CD14-positive monocyte (primary cell): Measurements from ENCODE around the gene RNASE1. TPM values are rescaled to one million over a fixed set of nuclear protein-coding genes. Genes with fewer than 3 reads are reported as not detected.
A peak's percentile ranks its signal among the peaks of the same experiment; 100 is the strongest.

Source experiments
- DNase-seq, 3 donors: peaks; one replicate each; pipeline ENCODE4 v3.0.0-alpha.2; 2011 to 2022
- H2AFZ ChIP-seq: 2 replicates; pipeline ENCODE4 v1.6.0; 2012; ENCODE audit warnings: mild to moderate bottlenecking, low read depth, low read length, inconsistent platforms; ENCODE audit not compliant: insufficient read depth, poor library complexity, severe bottlenecking
- H3K27ac ChIP-seq, 2 donors: 1 replicate in 1 of 2; 2 replicates in 1 of 2; pipeline ENCODE4 v1.5.1; 2012 to 2013; ENCODE audit warnings: low read length in 2 of 2, control low read depth in 1 of 2, inconsistent platforms in 1 of 2, low read depth in 1 of 2, mild to moderate bottlenecking in 1 of 2
- H3K27me3 ChIP-seq, 2 donors: one replicate each; pipeline versions ENCODE4 v1.6.0 to v1.6.1; 2011 to 2013; ENCODE audit warnings: low read length in 2 of 2; ENCODE audit not compliant: control insufficient read depth in 2 of 2, insufficient read depth in 2 of 2
- H3K36me3 ChIP-seq, 2 donors: replicated peaks in 1 of 2; 1 replicate in 1 of 2; 2 replicates in 1 of 2; pipeline versions ENCODE4 v1.5.1 to v1.6.1; 2012 to 2013; ENCODE audit warnings: low read length in 2 of 2, control low read depth in 1 of 2, inconsistent platforms in 1 of 2, mild to moderate bottlenecking in 1 of 2; ENCODE audit not compliant: insufficient read depth in 2 of 2, control insufficient read depth in 1 of 2
- H3K4me1 ChIP-seq, 2 donors: 1 replicate in 1 of 2; 2 replicates in 1 of 2; pipeline versions ENCODE4 v1.5.1 to v1.6.1; 2012 to 2013; ENCODE audit warnings: low read length in 2 of 2, control low read depth in 1 of 2, inconsistent platforms in 1 of 2, mild to moderate bottlenecking in 1 of 2, moderate library complexity in 1 of 2; ENCODE audit not compliant: insufficient read depth in 2 of 2, control insufficient read depth in 1 of 2
- H3K4me2 ChIP-seq: replicated peaks from 2 replicates; pipeline ENCODE3; 2012; ENCODE audit warnings: low read length, moderate library complexity, mild to moderate bottlenecking; ENCODE audit not compliant: poor library complexity, severe bottlenecking; ENCODE audit errors: extremely low read depth
- H3K4me3 ChIP-seq, 3 experiments: fragments of 200-600 bp in 1 of 3; sonication (generic) in 1 of 3; replicated peaks in 1 of 3; 1 replicate in 2 of 3; 2 replicates in 1 of 3; pipeline ENCODE4 v1.5.1; 2011 to 2013; ENCODE audit warnings: low read length in 3 of 3, mild to moderate bottlenecking in 3 of 3, control low read depth in 2 of 3, low read depth in 2 of 3, inconsistent platforms in 1 of 3, moderate library complexity in 1 of 3
- H3K79me2 ChIP-seq: 2 replicates; pipeline ENCODE4 v1.6.0; 2012; ENCODE audit warnings: mild to moderate bottlenecking, control low read depth, inconsistent platforms, low read length, moderate library complexity; ENCODE audit not compliant: insufficient read depth
- H3K9ac ChIP-seq: 2 replicates; pipeline ENCODE4 v1.6.0; 2017; ENCODE audit warnings: low read length, mild to moderate bottlenecking; ENCODE audit not compliant: insufficient read depth, poor library complexity, severe bottlenecking
- H3K9me3 ChIP-seq, 2 donors: replicated peaks in 1 of 2; 1 replicate in 1 of 2; 2 replicates in 1 of 2; pipeline versions ENCODE4 v1.5.1 to v1.6.1; 2012 to 2013; ENCODE audit warnings: low read length in 2 of 2, control low read depth in 1 of 2; ENCODE audit not compliant: control insufficient read depth in 1 of 2, insufficient read depth in 1 of 2
- H4K20me1 ChIP-seq: 2 replicates; pipeline ENCODE4 v1.6.0; 2012; ENCODE audit warnings: mild to moderate bottlenecking, low read length, control low read depth, moderate library complexity; ENCODE audit not compliant: insufficient read depth
- H3K27ac Mint-ChIP-seq, 7 donors: one replicate each; pipeline ENCODE4 v1.8.0; 2020; ENCODE audit warnings: mild to moderate bottlenecking in 7 of 7, mixed read lengths in 7 of 7, moderate library complexity in 6 of 7, inconsistent platforms in 2 of 7
- H3K27me3 Mint-ChIP-seq, 3 donors: one replicate each; pipeline ENCODE4 v1.8.0; 2021 to 2022; ENCODE audit warnings: low read depth in 3 of 3, mild to moderate bottlenecking in 3 of 3, mixed read lengths in 3 of 3, moderate library complexity in 3 of 3, inconsistent platforms in 1 of 3
- H3K36me3 Mint-ChIP-seq, 2 donors: one replicate each; pipeline ENCODE4 v1.8.0; 2020; ENCODE audit warnings: mixed read lengths in 2 of 2, inconsistent platforms in 1 of 2, mild to moderate bottlenecking in 1 of 2
- H3K4me1 Mint-ChIP-seq: one replicate; pipeline ENCODE4 v1.8.0; 2020; ENCODE audit warnings: mild to moderate bottlenecking, mixed read lengths
- H3K4me3 Mint-ChIP-seq, 2 donors: one replicate each; pipeline ENCODE4 v1.8.0; 2020; ENCODE audit warnings: mild to moderate bottlenecking in 2 of 2, mixed read lengths in 2 of 2, moderate library complexity in 1 of 2
- H3K9me3 Mint-ChIP-seq, 7 donors: one replicate each; pipeline ENCODE4 v1.8.0; 2020 to 2022; ENCODE audit warnings: mixed read lengths in 7 of 7, mild to moderate bottlenecking in 6 of 7, moderate library complexity in 6 of 7, inconsistent platforms in 2 of 7
- WGBS: methylation state at CpG from one replicate; pipeline ENCODE4 v1.1.5; 2013; ENCODE audit warnings: missing lambda C conversion rate; ENCODE audit not compliant: insufficient coverage; 5-methylcytosine and 5-hydroxymethylcytosine counted together
- intact Hi-C, 2 donors: fragments of 100-400 bp; cut with micrococcal nuclease; formaldehyde crosslinking; loops; one replicate each; pipeline versions ENCODE4 v1.15.0 to v1.15.1; 2023
- polyA plus RNA-seq, 3 donors: library from polyadenylated mRNA; depleted of rRNA in 1 of 3; unstranded in 2 of 3; stranded (reverse) in 1 of 3; fragments of 300-500 nt in 2 of 3; fragments of >200 nt in 1 of 3; fragmentation: Illumina TruSeq in 2 of 3; gene quantifications; 1 replicate in 2 of 3; 2 replicates in 1 of 3; pipeline ENCODE4 v1.2.3, GENCODE V29; 2012 to 2021
- TF ChIP-seq, protein P1 (sequence below): fragments of 200-600 bp; IDR thresholded peaks from one replicate; pipeline ENCODE4 v1.8.0; 2022; ENCODE audit warnings: antibody characterized with exemption, mild to moderate bottlenecking

RNASE1 gene
- polyA plus RNA-seq, 3 donors = 2.1 to 191 (median 11.3) TPM

DNA sequence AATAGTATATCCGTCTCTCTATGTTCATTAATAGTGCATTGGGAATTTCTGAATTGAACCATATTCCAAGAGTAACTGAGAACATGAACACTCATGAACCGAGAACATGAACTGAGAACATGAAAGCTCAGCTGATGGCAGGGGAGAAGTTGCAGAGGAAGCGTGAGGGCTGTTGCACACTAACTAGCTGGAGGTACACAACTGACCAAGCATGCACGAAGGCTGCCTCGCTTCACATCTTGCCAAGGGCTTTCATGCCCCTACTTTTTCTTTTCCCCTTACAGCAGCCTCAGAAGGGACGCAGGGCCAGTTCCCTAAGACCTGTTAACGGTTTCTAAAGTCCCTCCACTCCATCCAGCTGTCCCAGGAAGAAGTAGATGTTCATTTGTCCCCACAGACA, 4.3 kb downstream of the RNASE1 start:
- peak overlapping the region; percentile 12 for H3K4me2 ChIP-seq
- peak in 2 of 3 donors; percentile 41 to 50 for DNase-seq
- peak overlapping the region; percentile 69 to 92 (median 85) for H3K27ac Mint-ChIP-seq
- 18% methylated on average over 3 of the region's 7 CpGs for WGBS
- H3K79me2 ChIP-seq = no peaks in the 10 kb centered on the region
- H3K9ac ChIP-seq = peak overlapping the region; percentile 24
- no peaks in the 10 kb centered on the region for H3K36me3 ChIP-seq
- H2AFZ ChIP-seq = peak overlapping the region; percentile 66
- intact Hi-C loops = no loop called here
- no peaks in the 10 kb centered on the region for H3K27me3 ChIP-seq
- H3K9me3 Mint-ChIP-seq = no peaks in the 10 kb centered on the region
- H4K20me1 ChIP-seq = no peaks in the 10 kb centered on the region
- H3K4me1 Mint-ChIP-seq = peaks cover 81% of the 10 kb centered on the region
- H3K4me3 Mint-ChIP-seq = peak overlapping the region in 1 of 2 donors; percentile 32
- TF ChIP-seq, protein P1, sequence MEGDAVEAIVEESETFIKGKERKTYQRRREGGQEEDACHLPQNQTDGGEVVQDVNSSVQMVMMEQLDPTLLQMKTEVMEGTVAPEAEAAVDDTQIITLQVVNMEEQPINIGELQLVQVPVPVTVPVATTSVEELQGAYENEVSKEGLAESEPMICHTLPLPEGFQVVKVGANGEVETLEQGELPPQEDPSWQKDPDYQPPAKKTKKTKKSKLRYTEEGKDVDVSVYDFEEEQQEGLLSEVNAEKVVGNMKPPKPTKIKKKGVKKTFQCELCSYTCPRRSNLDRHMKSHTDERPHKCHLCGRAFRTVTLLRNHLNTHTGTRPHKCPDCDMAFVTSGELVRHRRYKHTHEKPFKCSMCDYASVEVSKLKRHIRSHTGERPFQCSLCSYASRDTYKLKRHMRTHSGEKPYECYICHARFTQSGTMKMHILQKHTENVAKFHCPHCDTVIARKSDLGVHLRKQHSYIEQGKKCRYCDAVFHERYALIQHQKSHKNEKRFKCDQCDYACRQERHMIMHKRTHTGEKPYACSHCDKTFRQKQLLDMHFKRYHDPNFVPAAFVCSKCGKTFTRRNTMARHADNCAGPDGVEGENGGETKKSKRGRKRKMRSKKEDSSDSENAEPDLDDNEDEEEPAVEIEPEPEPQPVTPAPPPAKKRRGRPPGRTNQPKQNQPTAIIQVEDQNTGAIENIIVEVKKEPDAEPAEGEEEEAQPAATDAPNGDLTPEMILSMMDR = no peak
- peaks cover 0 to 3% (median 3%) of the 10 kb centered on the region in 3 donors for H3K27me3 Mint-ChIP-seq
- peak overlapping the region; percentile 47 to 91 for H3K27ac ChIP-seq
- H3K4me3 ChIP-seq = no peak overlapping the region
- H3K36me3 Mint-ChIP-seq = no peaks in the 10 kb centered on the region
- peaks cover 77 to 97% of the 10 kb centered on the region in 2 donors for H3K4me1 ChIP-seq
- H3K9me3 ChIP-seq = no peaks in the 10 kb centered on the region

DNA sequence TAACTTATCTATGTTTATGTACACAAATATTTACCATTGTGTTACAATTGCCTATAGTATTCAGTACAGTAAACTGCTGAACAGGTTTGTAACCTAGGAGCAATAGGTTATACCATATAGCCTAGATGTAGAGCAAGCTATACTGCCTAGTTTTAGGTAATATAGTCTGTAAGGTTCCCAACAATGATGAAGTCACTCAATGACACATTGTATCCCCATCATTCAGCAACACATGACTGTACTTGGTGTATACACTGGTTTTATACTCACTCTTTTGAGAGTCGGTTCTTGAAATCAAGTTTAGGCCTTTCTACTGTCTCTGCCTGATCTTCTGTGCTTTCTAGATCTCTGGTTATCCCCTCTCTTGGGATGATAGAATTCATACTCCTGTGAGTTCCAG, 5.5 kb downstream of the RNASE1 start:
- no CpG with 5 or more reads among the region's 1 CpG for WGBS

More for the DNA sequence above, 5.5 kb downstream of the RNASE1 start:
- no peaks in the 10 kb centered on the region for H3K9me3 ChIP-seq
- TF ChIP-seq, protein P1 = no peak
- H3K27ac ChIP-seq = peak overlapping the region in 1 of 2 donors; percentile 91
- Mint-ChIP-seq H3K4me3 (no peak overlapping the region), H3K27me3 (peaks cover 0 to 3% (median 2%) of the 10 kb centered on the region in 3 donors), H3K4me1 (peaks cover 82% of the 10 kb centered on the region), H3K36me3 (no peaks in the 10 kb centered on the region), H3K27ac (peak overlapping the region; percentile 75 to 92 (median 83)), H3K9me3 (peaks cover 0 to 2% (median 0%) of the 10 kb centered on the region in 7 donors)
- no peak overlapping the region for H3K4me3 ChIP-seq
- H3K4me2 ChIP-seq = no peak overlapping the region
- H4K20me1 ChIP-seq = no peaks in the 10 kb centered on the region
- peak in 2 of 3 donors; percentile 68 to 74 for DNase-seq
- H3K79me2 ChIP-seq = peaks cover 3% of the 10 kb centered on the region
- no peak overlapping the region for H2AFZ ChIP-seq
- H3K4me1 ChIP-seq = peaks cover 82 to 95% of the 10 kb centered on the region in 2 donors
- H3K36me3 ChIP-seq = no peaks in the 10 kb centered on the region
- no peak overlapping the region for H3K9ac ChIP-seq
- H3K27me3 ChIP-seq = no peaks in the 10 kb centered on the region
- intact Hi-C loops = no loop called here
